Type B pancreatic cell (in vitro differentiated cells): Measurements from ENCODE around the gene TGFBR3. TPM values are rescaled to one million over a fixed set of nuclear protein-coding genes. Genes with fewer than 3 reads are reported as not detected.

ENCODE experiments used
- DNase-seq: peaks from one replicate; pipeline ENCODE4 v3.0.0; 2021; ENCODE audit warnings: mixed read lengths; ENCODE audit not compliant: unreplicated experiment; ENCODE audit errors: extremely low spot score
- H3K27ac Mint-ChIP-seq: 2 replicates; pipeline ENCODE4 v1.8.0; 2021; ENCODE audit warnings: mild to moderate bottlenecking, mixed read lengths
- H3K27me3 Mint-ChIP-seq: 2 replicates; pipeline ENCODE4 v1.8.0; 2021; ENCODE audit warnings: mixed read lengths
- H3K36me3 Mint-ChIP-seq: 2 replicates; pipeline ENCODE4 v1.8.0; 2021; ENCODE audit warnings: mixed read lengths
- H3K4me1 Mint-ChIP-seq: one replicate; pipeline ENCODE4 v1.8.0; 2021; ENCODE audit warnings: mixed read lengths; ENCODE audit not compliant: unreplicated experiment
- H3K4me3 Mint-ChIP-seq: 2 replicates; pipeline ENCODE4 v1.8.0; 2021; ENCODE audit warnings: mild to moderate bottlenecking, mixed read lengths
- H3K9me3 Mint-ChIP-seq: 2 replicates; pipeline ENCODE4 v1.8.0; 2021; ENCODE audit warnings: mixed read lengths
- total RNA-seq: library from RNA; stranded (reverse); gene quantifications from 2 replicates; pipeline ENCODE4 v1.2.1, GENCODE V29; 2021; ENCODE audit warnings: low replicate concordance
- TF ChIP-seq, protein P1 (sequence below): fragments of 200-600 bp; sonication (generic); conservative IDR thresholded peaks from 2 replicates; pipeline ENCODE4 v1.5.0; 2021; ENCODE audit warnings: antibody characterized with exemption, mild to moderate bottlenecking

The TGFBR3 gene
- total RNA-seq, 1 donor from 2014 or later: 33.5 TPM

DNA sequence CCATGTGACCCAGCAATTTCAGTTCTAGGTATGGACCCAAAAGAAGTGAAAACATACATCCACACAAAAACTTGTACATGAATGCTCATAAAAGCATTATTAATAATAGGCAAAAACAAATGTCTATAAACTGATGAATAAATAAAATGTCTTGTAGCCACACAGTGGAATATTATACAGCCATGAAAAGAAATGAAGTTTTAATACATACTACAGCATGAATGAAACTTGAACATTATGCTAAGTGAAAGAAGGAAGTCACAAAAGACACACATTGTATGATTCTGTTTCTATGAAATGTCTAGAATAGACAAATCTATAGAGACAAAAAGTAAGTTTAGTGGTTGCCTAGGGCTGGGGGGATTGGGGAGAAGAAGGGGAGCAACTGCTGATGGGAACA, 255.1 kb downstream of the TGFBR3 start:
- TF ChIP-seq, protein P1, sequence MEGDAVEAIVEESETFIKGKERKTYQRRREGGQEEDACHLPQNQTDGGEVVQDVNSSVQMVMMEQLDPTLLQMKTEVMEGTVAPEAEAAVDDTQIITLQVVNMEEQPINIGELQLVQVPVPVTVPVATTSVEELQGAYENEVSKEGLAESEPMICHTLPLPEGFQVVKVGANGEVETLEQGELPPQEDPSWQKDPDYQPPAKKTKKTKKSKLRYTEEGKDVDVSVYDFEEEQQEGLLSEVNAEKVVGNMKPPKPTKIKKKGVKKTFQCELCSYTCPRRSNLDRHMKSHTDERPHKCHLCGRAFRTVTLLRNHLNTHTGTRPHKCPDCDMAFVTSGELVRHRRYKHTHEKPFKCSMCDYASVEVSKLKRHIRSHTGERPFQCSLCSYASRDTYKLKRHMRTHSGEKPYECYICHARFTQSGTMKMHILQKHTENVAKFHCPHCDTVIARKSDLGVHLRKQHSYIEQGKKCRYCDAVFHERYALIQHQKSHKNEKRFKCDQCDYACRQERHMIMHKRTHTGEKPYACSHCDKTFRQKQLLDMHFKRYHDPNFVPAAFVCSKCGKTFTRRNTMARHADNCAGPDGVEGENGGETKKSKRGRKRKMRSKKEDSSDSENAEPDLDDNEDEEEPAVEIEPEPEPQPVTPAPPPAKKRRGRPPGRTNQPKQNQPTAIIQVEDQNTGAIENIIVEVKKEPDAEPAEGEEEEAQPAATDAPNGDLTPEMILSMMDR: no peak
- no peak overlapping the region for H3K27ac Mint-ChIP-seq
- H3K4me3 Mint-ChIP-seq: no peak overlapping the region
- H3K36me3 Mint-ChIP-seq: no peaks in the 10 kb centered on the region
- H3K4me1 Mint-ChIP-seq: peaks cover 5% of the 10 kb centered on the region
- DNase-seq: no peak
- no peaks in the 10 kb centered on the region for H3K9me3 Mint-ChIP-seq
- no peaks in the 10 kb centered on the region for H3K27me3 Mint-ChIP-seq

Other genes with a start within 250 kb of the TGFBR3 start
- gene BRDT, start 63.2 kb upstream of the TGFBR3 start, total RNA-seq: not detected in 2 replicates
- gene EPHX4, start 143.8 kb upstream of the TGFBR3 start, total RNA-seq: 0.63 and 0.64 TPM in 2 replicates
- not detected in 2 replicates for gene SETSIP, start 189.3 kb upstream of the TGFBR3 start, total RNA-seq
- gene BTBD8, start 194.2 kb upstream of the TGFBR3 start, total RNA-seq: 2.6 and 4.8 TPM in 2 replicates